Peyer's patch (tissue), 4 donors: Measurements from ENCODE around the gene C1QC.

Experiments
- POLR2A ChIP-seq, 2 donors: fragments of 450-650 bp; IDR thresholded peaks; one replicate each; pipeline ENCODE4 v1.5.1; 2017; ENCODE audit warnings: antibody characterized with exemption in 2 of 2, mild to moderate bottlenecking in 2 of 2, moderate library complexity in 2 of 2
- TF ChIP-seq, protein P1 (sequence below), 6 experiments: fragments of 450-650 bp in 4 of 6; fragments of 200-600 bp in 2 of 6; sonication (generic) in 1 of 6; IDR thresholded peaks; one replicate each; pipeline ENCODE4 v1.5.1; 2017 to 2019; ENCODE audit warnings: antibody characterized with exemption in 6 of 6, mild to moderate bottlenecking in 3 of 6, moderate library complexity in 1 of 6

DNA sequence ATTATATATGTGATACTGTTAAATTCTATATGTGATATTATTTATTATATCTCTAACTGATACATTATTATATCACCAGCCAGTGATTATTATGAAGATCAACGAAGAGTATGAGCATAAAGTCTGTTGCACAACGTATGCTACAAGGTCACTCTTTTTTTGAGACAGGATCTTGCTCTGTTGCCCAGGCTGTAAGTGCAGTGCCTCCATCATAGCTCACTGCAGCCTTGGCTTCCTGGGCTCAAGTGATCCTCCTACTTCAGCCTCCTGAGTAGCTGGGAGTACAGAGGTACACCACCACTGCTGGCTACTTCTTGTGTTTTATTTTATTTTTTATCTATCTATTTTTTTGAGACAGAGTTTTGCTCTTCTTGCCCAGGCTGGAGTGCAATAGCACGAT lies 53.2 kb downstream of the C1QC start:
- TF ChIP-seq, protein P1, sequence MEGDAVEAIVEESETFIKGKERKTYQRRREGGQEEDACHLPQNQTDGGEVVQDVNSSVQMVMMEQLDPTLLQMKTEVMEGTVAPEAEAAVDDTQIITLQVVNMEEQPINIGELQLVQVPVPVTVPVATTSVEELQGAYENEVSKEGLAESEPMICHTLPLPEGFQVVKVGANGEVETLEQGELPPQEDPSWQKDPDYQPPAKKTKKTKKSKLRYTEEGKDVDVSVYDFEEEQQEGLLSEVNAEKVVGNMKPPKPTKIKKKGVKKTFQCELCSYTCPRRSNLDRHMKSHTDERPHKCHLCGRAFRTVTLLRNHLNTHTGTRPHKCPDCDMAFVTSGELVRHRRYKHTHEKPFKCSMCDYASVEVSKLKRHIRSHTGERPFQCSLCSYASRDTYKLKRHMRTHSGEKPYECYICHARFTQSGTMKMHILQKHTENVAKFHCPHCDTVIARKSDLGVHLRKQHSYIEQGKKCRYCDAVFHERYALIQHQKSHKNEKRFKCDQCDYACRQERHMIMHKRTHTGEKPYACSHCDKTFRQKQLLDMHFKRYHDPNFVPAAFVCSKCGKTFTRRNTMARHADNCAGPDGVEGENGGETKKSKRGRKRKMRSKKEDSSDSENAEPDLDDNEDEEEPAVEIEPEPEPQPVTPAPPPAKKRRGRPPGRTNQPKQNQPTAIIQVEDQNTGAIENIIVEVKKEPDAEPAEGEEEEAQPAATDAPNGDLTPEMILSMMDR (IDR thresholded peaks at IDR 0.05), result no peak
- TF ChIP-seq POLR2A (IDR thresholded peaks at IDR 0.05), result no peak
